Measurements from ENCODE around the gene TULP4. TPM values are rescaled to one million over a fixed set of nuclear protein-coding genes. Genes with fewer than 3 reads are reported as not detected.
A peak's percentile ranks its signal among the peaks of the same experiment; 100 is the strongest.
"Not testable (repeated sequence)": the region's sequence is repeated elsewhere in the genome, so short reads cannot be mapped to it uniquely, and the experiment has no call there.

The TULP4 gene
- total RNA-seq, 1 experiment from 2014 or later = 69.4 TPM

DNA sequence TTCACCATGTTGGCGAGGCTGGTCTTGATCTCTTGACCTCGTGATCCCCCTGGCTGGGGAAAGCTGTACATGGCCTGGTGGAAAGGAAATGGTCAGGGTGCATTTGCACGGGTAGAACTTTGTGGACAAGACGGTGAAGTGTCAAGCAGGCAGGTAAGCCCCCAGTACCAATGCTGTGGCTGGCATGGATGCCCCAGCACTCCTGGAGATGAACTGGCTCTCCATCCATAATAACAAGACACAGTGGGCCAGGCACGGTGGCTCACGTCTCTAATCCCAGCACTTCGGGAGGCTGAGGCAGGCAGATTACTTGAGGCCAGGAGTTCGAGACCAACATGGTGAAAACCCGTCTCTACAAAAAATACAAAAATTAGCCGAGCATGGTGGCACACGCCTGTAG is 210.4 kb downstream of the TULP4 start:
- DNase-seq (ENCODE audit: low read depth) = no peak

DNA sequence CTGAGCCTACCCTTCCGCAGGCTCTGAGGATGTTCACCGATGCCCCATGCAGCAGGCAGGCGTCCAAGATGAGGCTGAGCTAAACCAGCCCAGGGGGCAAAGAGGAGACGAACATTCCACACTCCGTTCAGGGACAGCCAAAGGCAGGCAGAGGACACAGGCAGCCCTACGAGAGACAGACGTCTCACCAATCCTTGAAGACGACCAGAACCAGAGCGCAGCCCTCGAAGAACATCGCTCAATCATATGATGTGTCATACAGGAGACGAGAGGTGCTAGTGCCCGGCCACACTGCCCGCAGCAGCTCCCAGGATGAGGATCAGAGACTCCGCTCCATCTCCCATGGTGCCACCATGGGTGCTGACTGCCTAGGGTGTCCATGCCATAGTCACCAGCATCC is 212.0 kb downstream of the TULP4 start:
- no peak for DNase-seq (ENCODE audit: low read depth)

DNA sequence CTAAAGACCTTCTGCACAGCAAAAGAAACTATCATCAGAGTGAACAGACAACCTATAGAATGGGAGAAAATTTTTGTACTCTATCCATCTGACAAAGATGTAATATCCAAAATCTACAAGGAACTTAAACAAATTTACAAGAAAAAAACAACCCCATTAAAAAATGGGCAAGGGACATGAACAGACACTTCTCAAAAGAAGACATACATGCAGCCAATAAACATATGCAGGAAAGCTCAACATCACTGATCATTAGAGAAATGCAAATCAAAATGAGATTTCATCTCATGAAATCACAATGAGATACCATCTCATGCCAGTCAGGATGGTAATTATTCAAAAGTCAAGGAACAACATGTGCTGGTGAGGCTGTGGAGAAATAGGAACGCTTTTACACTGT is 215.6 kb downstream of the TULP4 start:
- not testable (repeated sequence) for DNase-seq (ENCODE audit: low read depth)

DNA sequence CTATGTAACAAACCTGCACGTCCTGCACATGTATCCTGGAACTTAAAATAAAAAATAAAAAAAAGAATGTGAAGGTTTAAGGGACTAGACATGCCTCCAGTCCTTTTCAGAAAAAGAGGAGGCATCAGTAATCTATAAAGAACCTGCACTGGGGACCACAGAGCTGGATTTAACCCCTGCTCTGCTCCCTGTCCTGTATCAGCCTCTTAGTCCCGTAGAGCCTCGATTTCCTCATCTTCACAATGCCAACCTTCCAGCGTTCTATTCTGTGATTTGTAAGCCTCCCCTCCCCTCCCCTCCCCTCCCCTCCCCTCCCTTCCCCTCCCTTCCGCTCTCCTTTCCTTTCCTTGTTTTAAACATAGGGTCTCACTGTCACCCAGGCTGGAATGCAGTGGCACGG is 216.6 kb downstream of the TULP4 start:
- no peak for DNase-seq (ENCODE audit: low read depth)

DNA sequence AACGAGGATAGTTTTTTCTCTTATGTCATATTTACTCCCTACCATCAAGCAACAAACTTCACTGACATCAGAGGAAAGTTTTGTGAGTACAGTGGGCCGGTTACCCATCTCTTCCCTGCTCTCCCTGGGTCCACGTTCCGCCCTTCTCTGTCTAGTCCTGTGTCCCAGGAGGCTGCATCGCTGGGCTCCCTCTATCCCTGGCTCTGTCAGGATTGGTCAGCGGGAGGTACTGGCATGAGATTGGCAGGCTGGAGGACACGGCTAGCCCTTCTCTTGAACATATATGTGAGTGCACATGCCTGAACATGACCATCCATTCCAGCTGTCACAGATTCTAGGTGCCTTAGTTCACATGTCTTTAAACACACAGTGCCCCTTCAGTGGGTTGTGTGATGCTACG is 217.4 kb downstream of the TULP4 start:
- DNase-seq (ENCODE audit: low read depth) = no peak

DNA sequence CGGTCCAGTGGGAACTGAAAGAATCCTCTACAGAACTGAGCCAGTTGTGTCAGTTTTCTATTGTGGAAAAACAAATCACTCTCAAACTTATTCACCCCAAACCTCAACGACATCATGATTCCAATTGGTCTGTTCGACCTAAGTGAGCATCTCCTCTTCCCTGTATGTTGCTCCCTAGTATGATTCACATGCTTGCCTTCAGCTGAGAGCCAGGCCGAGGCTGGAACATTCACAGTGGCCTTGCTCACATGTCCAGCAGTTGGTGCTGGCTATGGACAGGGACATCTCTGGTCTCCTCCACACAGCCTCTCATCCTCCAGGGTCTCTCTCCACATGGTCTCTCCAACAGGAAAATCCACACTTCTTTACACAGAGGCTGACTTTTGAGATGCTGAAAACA is 219.3 kb downstream of the TULP4 start:
- DNase-seq (ENCODE audit: low read depth) = no peak

DNA sequence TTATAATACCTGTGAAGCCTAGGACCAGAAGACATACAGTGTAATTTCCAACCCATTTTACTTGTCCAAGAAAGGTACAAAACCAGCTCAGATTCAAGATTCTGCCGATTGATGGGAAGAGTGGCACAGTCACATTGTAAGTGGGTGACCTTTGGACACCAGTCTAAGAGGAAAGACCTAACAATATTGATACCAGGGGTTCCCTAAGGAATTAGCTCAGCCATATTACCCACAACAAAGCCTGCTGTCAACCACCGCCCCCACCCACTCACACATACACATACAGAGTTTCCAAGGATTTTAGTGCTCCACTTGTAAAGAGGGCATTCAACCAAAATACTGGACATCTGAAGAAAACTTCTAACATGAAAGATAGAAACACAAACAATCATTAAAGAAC is 219.7 kb downstream of the TULP4 start:
- no peak for DNase-seq (ENCODE audit: low read depth)

DNA sequence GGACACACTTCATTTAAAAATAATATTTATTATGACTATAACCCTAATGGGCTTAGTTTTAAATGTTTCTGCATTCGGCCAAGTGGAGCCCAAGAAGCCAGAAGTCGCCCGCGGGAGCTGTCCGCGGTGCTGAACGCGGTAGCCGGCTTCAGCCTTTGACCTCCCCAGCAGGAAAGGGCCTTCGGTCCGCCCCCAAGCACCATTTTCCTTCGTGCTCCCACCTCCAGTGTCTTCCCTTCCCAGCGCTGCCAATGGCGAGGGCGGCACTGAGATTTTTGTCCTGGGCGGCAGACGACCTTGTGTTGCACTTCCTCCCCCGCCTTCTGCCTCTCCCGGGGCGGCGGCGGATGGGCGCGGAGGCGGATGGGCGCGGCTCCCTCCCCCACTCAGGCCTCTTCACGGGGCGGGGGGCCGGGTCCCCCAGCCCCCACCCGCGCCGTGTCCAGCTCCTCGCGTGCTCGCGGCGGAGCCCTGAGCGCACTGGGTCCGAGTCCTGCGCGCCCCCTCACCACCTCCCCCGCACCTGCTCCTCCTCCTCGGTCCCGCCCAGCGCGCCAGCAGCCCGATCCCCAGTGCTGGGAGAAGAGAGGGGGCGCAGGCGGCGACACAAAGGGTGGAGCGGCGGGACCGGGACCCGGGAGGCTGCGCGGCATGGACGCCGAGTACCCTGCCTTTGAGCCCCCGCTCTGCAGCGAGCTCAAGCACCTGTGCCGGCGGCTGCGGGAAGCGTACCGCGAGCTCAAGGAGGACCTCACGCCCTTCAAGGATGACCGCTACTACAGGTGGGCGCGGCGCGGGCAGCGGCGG is 224.0 kb downstream of the TULP4 start:
- peak; percentile 84 for DNase-seq (ENCODE audit: low read depth)

DNA sequence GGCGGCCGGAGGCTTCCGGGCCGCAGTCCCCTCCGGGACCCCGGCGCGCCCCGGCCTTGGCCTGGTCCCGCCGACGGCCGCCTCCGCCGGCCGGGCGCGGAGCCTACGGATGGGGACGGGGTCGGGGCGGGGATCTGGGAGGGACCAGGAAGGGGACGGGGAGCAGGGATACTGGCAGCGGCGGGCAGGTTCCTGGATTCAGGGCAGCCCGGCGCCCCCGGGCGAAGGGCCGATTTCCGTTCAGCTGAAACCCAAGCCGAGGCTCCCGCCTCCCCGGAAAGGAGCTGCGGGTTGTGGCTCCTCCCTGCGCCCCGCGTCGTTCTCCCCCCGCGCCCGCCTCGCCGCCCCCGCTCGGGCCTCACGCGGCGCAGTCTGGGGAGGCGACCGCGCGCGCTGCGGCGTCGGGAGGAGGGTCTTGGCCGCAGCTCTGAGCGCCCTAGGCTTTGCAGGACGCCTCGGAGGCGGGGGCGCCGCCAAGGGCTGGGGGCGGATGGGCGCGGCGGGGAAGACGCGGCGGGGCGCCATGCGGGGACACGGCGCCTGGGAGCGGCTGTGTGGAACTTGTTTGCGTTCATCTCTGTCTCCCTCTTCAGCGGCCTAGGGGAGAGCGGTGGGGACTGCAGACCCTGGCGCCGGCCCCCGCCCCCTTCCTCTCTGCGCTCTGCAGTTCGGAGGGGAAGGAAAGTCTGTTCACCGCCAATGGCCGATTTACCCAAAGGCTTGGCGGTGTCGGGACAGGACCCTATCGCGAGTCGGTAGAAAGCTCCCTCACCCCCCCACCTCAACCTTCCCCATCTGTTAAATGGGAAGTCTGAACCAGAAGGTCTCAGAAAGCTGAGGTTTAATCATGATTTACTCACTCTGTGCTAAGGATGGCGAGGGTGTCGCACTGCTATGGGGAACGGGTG is 224.9 kb downstream of the TULP4 start:
- peak; percentile 43 for DNase-seq (ENCODE audit: low read depth)

DNA sequence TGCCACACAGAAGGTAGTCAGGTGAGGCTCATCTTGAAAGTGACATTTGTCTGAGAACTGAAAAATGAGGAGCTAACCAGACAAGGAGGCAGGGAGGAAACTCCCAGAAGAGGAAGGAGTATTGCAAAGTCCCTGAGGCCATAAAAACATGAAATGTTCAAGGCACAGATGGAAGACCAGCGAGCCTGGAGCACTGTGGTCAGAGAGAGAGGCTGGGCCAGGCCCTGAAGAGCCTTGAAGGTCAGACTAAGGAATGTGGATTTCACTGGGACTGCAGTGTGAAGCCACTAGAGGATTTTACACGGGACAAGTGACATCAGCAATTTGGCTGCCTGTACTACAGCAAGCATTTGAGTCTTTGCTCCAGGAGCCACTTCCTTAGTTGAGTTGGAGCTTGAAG is 226.5 kb downstream of the TULP4 start:
- no peak for DNase-seq (ENCODE audit: low read depth)

DNA sequence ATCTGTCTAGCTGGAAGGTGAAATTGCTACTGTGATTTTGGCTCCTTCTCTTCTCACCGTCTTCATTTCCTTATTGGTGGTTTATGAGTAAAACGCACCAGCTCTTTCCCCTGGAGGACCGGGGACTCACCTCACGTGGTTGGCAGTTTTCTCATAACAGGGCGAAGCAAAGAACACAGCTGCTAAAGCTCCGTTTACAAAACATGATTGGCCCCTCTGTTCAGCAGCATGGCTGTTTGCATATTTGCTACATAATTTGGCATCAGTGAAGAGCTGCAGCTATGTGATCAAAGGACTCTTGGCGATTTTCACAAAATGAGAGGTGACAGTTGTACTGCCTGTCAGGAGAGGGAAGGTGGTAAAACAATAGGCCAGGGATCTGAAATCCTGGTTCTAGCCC is 227.1 kb downstream of the TULP4 start:
- DNase-seq (ENCODE audit: low read depth) = no peak

DNA sequence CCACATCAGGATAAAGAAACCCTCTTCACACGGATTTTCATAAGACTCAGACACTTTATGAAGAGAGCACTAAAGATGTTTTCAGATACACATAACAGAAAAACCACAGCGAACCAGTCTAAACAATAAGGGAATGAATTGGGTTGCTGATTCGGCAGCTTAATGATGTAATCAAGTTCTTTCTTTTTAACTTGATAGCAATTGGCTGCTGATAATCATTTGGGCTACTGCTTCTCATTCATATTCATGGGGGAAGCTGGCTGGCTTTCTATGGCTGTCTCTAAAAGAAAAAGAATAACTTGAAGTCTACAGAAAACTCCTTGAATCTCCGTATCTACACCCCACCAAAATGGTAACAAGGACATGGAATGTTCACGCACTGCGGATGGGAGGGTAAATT is 227.6 kb downstream of the TULP4 start:
- DNase-seq (ENCODE audit: low read depth) = no peak

DNA sequence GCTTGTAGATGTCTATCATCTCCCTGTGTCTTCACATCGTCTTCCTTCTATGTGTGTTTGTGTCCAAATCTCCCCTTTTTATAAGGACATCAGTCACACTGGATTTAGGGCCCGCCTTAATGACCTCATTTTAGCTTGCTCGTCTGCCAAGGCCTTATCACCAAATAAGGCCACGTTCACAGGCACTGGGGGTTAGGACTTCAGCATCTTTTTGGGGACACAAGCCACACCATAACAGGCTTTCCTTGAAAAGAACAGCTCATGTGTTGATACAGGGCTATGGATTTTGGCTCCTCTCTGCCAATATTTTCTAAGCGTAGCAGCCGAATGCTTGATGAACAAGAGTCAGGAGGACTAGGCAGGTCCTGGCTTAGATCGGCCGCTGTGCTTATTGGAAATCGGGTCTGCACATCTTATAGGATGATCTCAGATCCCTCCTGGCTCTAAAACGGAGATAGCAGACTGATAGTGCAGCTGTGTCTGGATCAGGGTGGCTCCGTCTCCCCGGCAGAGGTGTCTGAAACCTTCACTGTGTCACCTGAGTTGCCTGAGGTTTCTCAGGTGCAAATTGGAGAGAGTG is 231.4 kb downstream of the TULP4 start:
- DNase-seq (ENCODE audit: low read depth) = no peak

DNA sequence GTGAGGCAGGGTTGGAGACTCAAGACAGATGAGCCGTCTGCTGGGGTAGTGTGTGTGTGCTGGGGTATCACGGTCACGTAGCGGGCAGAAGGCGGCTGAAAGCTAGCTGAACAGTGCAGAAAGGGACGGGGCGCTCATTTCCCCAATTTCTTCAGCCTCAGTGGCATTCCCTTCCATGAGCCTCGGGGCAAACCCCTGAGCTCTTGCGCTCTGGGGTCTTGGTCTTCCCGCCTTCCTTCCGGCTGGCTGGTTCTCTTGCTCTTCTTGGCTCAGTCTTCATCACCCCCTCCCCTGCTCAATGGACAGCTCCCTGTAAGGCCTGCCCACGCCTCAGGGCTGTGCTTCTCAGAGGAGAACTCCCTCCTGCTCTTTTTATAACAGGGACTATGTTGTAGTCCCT is 232.2 kb downstream of the TULP4 start:
- no peak for DNase-seq (ENCODE audit: low read depth)

DNA sequence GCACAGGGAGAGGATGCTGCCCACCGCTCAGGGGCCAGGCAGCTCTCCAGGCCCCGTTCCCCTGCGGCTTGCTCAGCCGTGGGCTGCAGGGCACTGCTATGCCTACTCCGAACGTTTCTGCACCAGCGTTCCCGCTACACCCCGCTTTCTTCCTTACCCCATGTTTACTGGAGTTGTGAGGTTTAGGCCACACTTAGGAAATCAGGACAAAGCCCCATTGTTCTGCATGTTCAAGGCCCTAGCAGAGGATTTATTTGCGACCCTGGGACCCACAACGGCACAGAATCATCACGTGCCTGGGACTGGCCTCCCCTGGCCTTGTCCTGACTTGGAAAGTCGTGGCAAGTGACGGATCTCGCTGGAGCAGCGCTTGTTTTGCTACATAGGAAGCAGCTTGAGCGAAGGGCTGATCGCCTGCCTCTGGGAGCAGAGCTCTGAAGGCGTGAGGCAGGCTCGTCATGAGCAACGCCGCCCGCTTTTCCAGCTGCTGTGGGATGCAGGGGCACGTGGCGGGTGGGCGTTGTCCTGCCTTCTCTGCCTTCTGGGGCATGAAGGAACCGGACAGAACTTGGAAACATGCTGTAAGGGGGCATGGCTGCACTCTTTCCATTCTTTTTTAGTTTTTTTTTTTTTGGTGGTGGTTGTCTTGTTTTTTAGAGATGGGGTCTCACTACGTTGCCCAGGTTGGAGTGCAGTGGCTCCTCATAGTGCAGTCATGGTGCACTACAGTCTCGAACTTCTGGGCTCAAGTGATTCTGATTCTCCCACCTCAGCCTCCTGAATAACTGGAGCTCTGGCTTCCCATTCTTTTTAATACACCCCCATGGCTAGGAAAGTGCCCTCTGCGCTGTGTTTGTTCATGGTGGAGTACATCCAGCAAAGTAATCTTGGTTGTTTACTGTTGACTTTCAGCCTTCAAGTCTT is 233.0 kb downstream of the TULP4 start:
- no peak for DNase-seq (ENCODE audit: low read depth)

DNA sequence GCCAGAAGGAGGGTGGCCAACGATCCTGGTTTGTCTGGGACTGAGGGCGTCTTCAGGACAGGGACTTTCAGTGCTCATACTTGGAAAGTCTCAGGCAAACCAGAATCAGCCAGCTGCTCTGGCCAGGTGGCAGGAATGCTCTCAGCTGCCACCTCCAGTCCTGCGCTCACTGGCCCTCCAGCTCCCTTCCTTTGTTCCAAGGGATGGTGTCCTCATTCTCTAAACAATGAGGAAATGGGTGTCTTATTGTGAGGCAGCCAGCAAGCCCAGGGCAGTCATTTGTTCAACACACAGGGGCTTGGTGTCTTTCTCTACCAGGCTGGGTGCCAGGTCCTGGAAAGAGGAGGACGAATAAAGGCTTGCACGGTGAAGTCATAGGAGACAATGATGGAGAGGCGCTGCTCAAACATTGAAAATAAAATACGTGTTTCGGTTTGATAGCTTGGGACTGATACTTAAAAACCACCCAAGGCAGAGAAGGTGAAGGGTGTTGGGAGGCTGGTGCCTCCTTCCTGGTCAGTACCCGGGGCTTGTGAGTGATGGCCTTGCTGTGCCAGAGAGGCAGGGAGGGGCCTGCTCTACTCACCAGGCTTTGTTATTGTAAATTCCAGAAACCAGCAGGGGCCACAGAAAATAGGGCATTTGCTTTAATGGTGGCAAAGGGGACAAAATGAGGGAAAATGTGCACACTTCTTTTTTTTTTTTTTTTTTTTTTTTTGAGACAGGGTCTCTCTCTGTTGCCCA is 236.3 kb downstream of the TULP4 start:
- DNase-seq (ENCODE audit: low read depth) = no peak

DNA sequence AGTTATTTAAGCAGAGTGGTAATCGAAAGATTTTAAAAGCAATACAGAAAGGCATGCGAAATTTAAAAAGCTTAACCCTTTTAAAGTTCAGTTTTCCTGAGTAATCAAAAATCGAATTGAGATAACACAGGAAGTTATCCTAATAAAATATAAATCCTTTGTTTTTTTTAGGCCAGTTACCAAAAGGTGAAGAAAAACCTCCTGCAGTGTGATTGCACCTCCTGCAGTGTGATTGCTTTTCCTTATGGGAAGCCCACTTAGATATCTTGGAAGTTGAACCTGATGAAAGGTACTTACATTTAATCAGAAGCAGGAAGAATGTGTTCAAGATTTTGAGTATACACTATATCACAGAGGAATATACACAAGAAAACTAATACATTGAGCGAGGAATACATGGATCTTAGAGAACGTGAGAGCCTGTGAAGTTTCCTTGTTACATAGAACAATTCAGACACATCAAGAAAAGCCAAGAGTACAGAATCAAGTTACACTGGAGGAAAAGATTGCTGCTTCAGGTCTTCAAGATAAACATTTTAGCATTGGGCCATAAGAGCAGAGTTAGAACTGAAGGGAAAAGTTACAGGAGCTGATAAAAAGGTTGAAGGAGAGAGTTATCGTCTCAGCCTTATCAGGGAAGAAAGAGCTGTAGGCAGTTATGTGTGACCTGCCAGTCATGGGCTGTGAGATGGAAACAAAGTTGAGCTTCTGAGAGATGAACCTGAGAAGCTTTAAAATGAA is 240.0 kb downstream of the TULP4 start:
- DNase-seq (ENCODE audit: low read depth) = no peak

DNA sequence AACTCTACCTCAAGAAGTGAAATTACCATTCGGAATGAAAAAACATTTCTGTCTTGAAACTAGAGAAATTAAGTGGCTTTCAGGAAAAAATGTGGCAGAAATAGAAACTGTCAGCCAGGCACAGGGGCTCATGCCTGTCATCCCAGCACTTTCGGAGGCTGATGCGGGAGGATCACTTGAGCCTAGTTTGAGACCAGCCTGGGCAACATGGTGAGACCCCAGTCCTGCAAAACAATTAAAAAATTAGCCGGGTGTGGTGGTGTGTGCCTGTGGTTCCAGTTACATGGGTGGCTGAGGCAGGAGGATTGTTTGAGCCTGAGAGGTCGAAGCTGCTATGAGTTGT is 240.5 kb downstream of the TULP4 start:
- no peak for DNase-seq (ENCODE audit: low read depth)

DNA sequence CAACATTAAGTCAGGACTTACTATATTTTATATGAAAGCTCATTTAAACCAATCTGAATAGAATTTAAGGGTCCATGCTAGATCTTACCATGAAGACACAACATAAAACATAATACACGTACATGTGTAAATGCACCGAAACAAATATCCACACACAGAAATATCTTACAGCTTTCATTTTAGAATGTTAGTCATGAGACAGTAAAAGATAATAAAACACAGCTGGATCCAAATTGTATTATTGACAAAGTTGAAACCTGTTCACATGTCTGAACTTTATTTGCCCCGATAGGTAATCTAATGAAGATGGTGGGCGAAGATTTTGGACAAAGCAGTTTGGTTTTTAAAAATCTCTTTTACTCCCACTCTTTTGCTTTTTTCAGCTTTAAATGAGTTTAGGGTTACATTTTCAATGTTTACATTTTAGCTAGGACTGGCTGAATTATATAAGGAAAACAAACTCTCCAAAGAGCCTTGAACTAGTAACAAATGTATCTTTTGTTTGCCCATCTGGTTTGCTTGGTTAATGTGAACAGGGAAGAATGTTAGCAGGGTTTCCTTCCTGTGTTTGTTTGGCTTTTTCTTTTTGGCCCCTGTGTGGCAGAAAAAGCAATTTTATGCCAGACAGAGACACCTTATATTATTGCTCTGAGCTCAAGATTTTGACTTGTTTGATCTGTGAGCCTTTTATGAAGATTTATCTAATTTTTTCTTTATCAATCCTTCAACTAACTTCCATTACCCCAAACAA is 242.5 kb downstream of the TULP4 start:
- no peak for DNase-seq (ENCODE audit: low read depth)

DNA sequence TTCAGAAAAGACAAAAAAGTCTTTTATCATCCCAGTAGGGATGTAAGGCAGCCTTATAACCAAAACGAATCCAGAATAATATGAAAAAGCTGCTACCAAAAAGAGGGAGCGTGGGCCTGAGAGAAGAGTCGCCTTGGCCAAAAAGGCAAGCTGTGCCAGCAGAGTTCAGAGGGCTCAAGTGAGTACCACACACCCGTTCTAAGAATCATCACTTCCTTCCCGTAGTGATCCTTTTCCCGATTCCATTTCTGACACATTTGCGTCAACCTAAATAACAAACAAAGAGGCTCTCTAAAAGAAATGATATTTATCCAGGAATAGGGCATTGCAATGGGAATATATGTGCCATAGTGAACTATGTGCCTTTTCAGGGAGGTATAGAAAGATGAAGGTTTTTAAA is 243.8 kb downstream of the TULP4 start:
- no peak for DNase-seq (ENCODE audit: low read depth)

Measured in Daoy (cell line).